ENCODE measurements around the gene CCDC174.
"Not testable (repeated sequence)": the region's sequence is repeated elsewhere in the genome, so short reads cannot be mapped to it uniquely, and the experiment has no call there.

The CCDC174 gene

DNA sequence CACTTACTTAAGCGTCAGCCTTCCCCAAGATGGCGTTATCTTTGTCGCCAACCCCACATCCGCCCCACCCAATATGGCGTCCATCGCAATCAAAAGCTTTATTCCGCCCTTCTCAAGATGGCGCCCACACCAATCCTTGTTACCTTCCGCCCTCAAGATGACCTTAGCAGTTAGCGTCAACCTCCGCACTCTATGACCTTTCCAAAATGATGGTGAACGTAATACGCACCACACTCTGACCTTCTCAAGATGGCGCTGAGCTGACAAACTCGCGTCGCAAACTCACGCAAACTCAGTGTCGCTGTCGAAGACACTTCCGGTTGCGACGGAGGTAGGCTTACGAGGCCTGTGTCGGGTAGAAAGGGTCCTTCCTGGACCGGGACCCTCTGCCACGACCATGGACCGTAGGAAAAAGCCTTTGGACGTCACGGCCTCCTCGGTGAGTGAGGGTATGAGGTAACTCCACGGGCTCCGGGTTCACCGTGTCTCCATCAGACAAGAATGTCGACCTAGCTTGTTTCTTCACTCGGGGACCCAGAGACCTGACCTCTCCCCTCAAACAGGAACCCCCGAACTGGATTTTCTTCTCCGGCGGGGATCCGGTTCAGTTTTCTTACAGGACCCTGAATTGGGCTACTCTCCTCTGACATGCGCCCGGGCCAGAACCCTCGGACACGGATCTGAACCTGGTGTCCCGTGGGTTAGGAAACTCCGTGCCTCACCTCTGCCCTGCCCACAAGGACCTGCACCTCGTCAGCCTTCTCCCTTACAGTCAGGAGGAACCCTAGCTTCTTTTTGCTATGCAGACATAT lies at the start of gene CCDC174:
Gene CCDC174, plus strand, starts transcription at position 323 of the 812 bp plus-strand sequence. Its CDS starts 75 bp downstream, at position 398.
- peak; percentile 83 to 92 for DNase-seq (ENCODE audit: low read depth in 2 of 2)

DNA sequence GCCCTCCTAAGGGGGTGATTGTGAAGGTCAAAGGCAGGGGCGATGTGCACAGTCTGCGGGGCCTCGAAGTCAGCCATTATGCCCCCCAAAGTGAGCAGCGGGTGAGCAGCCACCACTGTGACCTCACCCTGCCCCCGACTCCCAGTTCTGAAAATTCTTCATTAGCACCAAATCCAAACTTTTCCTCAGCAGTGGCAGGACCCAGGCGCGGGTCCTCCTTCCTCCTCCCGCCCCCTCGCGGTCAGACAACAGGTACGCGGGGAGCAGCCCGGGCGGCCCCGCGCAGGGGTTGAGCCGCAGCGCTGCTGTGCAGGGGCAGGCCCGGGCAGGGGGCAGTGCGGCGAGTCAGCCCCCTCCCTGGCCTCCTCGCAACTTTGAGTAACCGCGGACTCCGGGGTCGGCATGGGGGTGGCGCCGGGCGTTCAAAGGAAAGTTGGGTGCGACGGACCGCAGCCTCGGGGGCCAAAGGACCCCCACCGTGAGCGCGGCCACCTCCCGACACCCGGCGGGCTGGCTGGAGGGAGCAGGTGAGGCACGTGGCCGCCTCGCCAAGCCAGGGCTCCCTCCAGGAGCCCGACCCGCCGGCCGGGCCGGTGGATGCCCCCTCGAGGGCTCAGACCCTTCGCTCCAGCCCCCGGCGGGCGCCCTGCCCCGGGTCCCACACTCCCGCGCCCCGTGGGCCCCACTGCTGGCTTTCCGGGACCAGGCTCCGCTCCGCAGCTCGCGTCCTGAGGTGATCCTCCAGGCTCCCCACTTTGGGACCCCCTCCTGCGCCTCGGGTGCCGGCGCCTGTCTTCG lies 49.4 kb upstream of the CCDC174 start:
- no peak for DNase-seq (ENCODE audit: low read depth in 2 of 2)

DNA sequence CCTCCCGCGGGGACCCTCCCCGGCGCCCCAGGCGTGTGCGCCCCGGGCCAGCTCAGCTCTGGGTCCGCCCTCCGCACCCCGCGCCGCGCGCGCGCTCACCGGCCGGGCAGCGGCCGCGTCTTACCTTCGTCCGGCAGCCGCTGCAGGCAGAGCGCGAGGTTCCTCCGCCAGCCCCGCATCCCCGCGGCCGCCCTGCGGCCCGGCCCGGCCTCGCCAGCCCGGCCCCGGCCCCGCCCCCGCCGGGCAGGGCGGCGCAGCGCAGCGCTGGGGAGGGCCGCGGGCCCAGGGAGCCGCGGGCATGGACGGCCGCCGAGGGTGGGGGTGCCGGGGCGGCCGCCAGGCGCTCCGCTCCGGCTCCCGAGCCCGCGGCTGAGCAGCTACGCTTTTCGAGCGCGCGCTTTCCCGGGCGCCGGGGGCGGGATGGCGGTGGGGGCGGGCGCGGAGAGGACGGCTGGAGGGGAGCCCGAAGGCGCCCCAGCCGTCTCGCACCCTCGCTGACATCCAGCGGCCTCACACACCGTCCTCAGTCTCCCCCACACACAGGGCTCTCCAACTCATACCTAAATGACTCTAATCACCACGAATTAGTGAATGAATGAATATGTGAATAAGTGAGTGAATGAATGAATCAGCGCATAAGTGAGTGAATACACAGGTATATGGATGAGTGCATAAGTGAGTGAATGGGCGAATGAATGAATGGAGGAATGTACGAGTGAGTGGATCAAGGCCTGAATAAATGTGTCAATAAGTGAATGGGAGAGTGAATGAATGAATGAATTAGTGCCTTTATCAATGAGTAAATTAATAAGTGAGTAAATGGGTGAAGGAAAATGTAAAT lies 48.5 kb upstream of the CCDC174 start:
- DNase-seq (ENCODE audit: low read depth in 2 of 2) = no peak

DNA sequence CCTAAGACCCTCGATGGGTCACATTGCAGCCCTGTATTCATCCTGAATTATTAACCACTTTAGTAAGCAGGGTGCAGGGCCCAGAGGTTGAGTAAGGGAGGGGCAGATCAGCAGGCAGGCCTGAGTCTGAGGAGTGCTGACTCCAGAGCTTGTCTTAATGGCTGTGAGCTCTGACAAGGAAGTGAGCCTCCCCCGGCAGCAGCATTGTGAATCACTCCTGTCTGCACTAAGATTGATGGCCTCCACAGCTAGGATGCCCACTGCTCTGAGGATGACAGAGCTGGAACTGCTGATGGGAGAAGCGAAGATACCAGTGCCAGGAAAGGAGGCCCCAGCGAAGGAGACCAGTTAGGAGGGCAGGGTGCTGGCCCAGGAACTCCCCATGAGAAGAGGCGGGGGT lies 46.5 kb upstream of the CCDC174 start:
- DNase-seq (ENCODE audit: low read depth in 2 of 2) = no peak

DNA sequence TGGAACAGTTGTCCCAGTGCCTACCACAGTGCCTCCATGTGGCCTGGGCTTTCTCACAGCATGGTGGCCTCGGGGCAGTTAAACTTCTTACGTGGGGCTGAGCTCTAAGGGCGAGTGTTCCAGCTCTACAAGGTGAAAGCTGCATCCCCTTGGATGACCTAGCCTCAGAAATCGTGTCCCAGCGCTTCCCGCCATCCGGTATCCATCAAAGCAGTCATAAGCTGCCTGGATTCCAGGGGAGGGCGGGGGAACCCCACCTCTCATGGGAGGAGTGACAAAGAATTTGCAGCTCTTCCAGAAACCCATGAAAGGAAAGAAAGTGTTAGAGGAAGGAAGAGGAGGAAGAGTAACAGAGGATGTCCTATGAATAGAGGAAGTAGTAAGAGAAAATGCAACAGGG lies 45.8 kb upstream of the CCDC174 start:
- no peak for DNase-seq (ENCODE audit: low read depth in 2 of 2)

DNA sequence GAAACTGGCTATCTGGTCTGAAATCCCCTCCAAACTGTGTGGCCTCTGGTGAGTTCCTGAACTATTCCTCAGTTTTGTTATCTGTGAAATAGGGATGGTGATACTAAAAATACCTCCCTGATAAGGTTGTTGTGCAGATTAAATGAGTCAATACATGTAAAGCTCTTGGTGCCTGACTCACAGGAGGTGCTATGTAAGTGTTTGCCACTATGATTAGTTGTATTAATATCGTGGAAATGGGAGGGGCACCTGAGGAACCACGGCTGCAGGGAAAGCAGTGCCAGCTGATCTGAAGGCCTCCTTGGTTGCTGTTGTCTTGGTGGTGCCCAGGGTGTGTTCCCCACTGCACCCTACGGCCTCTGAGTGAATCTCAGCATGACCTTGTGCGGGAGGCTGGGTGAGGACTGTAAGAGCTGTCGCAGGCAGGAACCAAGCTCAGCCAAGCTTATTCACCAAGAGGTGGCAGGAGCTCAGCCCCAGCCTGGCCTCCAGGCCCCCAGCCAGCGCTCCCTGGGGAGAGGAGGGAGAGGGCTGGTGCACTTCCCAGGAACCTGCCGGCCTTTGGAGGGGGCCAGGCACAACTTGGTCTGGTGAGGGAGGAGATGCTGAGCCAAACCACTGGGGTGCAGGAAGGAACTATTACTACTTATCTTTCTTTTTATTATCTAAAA lies 44.8 kb upstream of the CCDC174 start:
- DNase-seq (ENCODE audit: low read depth in 2 of 2) = no peak

DNA sequence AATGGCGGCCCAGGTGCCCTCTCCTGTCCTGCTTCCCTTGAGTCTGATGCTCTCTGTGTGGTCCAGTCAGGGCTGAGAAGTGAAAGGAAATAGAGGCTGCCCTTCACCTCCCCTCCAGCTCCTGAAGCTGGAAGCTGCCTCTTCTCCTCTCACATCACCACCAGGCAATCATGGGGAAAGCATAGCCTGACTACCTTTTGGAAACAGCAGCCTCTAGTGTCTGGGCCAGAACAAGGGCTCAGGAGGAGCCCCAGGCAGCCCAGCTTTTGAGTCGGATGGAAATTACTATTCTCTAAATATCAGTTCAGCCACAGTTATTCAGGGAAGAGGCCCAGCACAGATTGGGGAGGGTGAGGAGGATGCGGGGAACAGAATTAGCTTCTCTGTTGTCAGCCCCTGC lies 43.3 kb upstream of the CCDC174 start:
- DNase-seq (ENCODE audit: low read depth in 2 of 2) = no peak

DNA sequence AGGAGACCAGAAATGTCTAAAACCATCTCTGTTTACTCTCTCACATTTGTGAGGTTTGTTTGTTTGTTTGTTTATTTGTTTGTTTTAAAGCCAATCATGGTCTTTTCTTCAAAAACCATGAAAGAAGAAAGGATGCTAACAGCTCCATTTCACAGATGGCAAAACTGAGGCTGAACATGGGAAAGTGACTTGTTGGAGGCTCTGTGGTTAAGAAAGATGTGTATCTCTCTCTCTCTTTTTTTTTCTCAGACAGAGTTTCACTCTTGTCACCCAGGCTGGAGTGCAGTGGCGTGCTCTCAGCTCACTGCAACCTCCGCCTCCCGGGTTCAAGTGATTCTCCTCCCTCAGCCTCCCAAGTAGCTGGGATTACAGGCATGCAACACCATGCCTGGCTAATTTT lies 42.5 kb upstream of the CCDC174 start:
- not testable (repeated sequence) for DNase-seq (ENCODE audit: low read depth in 2 of 2)

DNA sequence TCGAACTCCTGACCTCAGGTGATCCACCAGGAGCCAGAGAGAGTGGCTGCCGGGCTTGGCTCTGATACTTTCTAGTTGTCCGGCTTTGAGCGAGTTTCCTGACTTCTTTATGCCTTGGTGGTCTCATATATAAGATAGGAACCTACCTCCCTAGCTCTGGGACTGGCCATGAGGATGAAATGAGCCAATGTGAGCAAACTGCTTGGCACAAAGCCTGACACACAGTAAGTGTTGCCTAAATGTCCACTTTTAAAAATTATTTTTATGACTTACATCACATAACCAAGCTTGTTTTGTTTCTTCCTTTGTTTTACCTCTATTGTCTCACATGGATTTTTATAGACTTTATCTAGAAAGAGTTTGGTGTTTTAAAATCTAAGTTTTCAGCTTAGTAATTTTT lies 42.1 kb upstream of the CCDC174 start:
- DNase-seq (ENCODE audit: low read depth in 2 of 2) = no peak

DNA sequence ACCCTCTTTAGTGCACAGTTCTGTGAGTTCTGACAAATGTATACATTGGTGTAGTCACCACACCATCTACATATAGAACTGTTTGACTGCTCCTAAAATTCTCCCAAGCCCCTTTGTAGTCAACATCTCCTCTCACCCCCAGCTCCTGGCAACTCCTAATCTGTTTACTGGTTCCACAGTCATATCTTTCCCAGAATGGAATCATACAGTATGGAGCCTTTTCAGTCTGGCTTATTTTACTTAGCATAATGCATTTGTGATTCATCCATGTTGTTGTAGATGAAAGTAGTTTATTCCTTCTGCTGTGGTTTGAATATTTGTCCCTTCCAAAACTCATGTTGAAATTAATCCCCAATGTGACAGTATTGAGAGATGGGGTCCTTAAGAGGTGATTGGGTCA lies 41.6 kb upstream of the CCDC174 start:
- no peak for DNase-seq (ENCODE audit: low read depth in 2 of 2)

DNA sequence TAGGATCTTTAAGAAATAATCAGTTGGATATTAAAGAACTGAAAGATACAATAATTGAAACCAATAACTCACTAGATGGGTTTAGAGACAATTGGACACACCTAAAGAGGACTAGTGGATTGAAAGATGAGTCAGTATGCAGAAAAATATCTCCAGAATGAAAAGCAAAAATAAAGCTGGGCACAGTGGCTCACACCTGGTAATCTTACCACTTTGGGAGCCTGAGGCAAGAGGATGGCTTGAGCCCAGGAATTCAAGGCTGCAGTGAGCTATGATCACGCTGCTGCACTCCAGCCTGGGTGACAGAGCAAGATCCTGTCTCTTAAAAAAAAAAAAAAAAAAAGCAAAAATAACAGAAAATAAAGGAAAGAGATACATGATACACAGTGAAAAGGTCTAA lies 37.4 kb upstream of the CCDC174 start:
- DNase-seq (ENCODE audit: low read depth in 2 of 2) = no peak

DNA sequence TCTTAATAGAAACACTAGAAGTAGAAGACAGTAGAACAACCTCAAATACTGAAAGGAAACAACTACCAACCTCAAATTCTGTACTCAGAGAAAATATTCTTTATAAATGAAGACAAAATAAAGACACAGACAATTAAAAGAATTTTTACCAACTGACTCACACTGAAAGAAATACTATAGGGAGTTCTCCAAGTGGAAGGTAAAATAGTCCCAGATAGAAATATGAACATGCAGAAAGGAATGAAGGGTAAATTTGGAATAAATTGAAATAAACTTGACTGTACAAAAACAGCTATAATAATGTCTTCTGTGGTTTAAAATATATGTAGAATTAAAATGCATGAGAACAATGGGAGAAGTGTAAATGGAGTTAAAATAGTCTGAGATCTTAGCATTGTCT lies 36.7 kb upstream of the CCDC174 start:
- DNase-seq (ENCODE audit: low read depth in 2 of 2) = no peak

DNA sequence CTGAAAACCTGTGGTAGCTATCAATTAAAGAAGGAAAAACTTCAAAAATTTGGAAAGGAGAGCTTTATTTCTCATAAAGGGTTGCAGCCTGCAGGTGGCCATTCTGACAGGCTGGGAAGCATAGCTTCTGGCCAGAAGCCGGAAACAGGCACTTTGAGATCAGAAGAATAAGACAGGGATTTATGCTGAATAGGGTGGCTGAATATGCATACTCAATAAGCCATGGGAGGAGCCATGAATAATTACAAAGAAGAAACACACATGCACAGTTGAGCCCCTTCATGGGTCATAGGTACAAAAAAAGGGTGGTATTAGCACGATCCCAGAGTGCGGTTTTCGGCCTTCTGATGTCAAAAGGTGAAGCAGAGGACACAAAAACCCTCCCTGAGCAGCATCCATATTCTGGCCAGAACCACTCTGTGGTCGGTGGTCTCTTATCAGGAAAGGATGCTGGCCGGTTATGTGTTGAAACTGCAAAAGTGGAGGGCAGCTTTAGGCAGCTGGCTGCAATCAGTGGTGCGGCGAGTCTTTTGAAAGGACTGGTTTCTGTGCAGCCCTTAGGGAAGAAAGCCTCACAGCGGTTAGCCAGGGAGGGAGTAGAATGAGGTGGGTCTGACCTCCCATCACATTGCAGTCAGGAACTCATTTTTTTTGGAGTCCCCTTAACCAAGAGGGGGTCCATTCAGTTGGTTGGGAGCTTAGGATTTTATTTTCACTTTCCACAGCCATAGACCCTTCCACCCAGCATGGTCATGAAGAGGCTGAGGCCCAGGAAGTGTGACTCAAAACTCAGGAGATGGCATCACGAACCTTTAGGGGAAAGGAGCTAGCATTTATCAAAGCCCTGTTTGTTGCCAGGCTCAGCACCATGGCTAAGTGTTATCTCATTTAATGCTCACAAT lies 34.7 kb upstream of the CCDC174 start:
- no peak for DNase-seq (ENCODE audit: low read depth in 2 of 2)

DNA sequence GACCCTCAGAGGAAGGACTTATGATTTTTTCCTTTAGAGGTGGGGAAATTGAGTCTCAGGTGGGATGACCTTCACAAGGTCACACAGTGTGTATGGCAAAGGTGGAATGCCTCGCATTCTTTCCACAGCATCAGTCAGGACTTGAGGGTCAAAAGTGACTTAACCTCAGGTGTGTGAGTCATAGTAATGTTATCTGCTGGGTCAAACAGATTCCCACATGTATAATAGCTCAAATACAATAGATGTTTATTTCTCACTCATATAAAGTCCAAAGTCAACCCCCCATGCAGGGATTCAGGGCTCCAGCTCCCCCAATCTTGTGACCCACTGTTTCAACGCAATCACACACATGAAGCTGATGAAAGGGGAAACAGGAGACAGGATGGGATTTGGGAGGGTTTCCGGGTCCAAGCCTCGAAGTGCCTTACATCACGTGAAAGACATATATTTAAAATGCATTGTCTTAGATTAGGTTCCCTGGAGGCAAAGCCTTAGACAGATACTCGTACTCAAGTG lies 34.0 kb upstream of the CCDC174 start:
- DNase-seq (ENCODE audit: low read depth in 2 of 2) = no peak

DNA sequence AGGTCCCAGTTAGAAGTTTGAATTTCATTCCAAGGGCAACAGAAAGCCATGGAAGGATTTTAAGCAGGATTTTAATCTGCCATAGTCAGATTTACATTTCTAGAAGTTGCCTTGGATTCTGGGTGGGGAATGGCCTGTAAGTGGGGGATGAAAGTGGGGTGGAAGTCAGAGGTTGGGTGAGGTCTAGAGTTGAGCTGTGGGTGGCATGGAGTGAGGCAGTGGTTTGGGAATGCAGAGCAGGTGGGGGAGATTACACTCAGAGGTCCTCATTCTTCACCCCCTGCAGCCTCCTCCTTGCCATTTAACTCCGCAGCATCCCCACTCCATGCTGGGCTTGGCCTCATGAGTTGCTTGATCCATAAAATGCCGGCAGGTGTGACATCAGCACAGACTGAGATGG lies 32.0 kb upstream of the CCDC174 start:
- DNase-seq (ENCODE audit: low read depth in 2 of 2) = no peak

DNA sequence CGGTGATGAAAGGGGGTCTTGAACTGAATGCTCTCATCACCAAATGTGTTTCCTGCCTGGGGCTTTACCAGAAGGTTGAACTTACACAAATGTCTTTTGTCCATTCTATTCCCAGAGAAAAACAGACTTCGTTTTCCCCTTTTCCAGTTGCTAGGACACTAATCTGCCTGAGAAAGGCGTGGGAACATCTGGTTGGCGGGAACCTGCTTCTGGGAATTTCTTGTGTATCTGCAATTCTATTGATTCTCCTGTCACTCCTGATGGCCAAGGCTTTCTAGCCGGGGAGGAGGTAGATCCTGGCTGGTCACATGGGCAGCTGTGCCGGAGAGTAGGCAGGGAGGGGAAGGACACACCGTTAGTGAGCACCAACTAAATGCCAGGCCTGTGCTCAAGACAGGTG lies 31.1 kb upstream of the CCDC174 start:
- no peak for DNase-seq (ENCODE audit: low read depth in 2 of 2)

DNA sequence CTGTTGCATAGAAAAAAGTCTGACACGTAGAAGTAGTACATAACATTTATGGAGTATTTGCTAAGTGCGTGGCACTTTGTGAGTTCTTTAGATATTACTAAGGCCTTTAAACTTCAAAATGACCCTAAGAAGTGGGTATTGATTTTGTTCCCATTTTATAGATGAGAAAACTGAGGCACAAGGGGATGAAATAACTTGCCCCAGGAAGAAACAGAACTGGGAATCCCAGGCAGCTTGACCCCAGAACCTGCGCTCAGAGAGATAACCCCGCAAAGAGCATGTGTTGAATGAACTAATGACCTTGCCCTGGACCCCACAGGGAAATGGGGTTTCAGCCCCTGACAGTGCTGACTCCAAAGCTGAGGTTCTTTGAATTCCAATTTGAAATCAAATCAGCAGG lies 30.5 kb upstream of the CCDC174 start:
- DNase-seq (ENCODE audit: low read depth in 2 of 2) = no peak

DNA sequence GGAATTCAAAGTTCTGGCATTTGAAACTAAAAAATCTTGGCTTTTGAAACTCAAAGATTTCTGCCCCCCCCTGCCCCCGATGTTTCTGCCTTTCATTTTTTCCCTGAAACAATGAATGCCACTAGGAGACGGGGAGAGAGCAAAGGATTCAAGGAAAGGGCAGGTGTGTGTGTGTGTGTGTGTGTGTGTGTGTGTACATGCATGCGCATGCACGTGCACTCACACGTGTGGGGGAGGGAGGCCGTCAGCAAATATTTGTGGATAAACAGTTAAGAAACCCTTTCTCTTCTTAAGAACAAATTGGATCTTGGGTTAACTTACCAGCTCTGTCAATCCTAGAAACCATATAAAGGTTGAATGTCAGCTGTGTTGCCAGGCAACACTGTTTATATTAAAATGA lies 29.2 kb upstream of the CCDC174 start:
- DNase-seq (ENCODE audit: low read depth in 2 of 2) = no peak

DNA sequence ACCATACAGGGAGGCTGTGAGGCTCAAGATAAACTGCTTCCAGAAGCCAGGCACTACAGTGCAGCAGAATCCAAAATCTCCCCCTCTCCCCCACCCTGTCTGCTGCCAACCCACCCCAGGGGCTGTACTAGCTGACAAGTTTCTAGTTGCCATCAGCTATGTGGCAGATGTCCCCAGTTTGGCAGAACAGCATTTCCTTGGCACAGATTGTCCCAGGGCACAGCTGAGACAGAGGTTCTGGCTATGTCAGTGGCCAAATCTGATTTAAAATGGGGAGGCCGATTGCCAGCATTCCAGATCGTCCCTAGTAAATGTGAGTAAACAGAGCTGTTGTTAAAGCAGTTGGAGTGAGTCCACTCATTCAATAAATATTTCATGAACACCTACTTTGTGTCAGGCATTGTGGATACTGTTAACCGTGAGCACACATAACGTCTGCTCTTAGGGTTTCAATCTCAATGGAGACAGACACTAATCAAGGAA lies 28.0 kb upstream of the CCDC174 start:
- no peak for DNase-seq (ENCODE audit: low read depth in 2 of 2)

DNA sequence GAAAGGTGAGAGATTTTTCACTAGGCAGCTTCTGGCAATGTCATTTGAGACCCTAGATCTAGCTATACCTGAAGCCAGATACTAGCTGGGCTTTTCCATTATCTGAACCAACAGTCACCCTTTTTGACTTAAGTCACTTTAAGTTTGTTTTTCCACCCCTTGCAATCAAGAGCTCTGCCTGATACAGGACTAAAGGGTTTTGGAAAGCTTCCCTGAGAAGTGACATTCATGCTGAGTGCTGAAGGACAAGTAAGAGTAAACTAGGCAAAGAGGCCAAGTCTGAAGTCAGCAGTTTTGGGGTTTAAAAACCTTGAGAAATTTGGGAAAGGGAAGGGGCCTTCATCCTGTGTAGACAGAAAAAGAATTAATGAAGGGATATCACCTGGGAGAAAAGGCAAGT lies 27.1 kb upstream of the CCDC174 start:
- no peak for DNase-seq (ENCODE audit: low read depth in 2 of 2)
